Measurements from ENCODE around the gene GALR3.

Gene GALR3

GRCh38 chr22:37824674-37825641, 1.8 kb downstream of the GALR3 start:
- no peak for DNase-seq

- no peak for DNase-seq
These were observed 3.9 kb downstream of the GALR3 start for GRCh38 chr22:37827056-37827455.

- DNase-seq, result no peak
These were observed 7.1 kb downstream of the GALR3 start for GRCh38 chr22:37830093-37830842.

- no peak for DNase-seq
These were observed 8.3 kb downstream of the GALR3 start for GRCh38 chr22:37831472-37831871.

GRCh38 chr22:37832022-37832857, 9.1 kb downstream of the GALR3 start:
- no peak for DNase-seq

- no peak for DNase-seq
These were observed 19.0 kb downstream of the GALR3 start for GRCh38 chr22:37842015-37842793.

- DNase-seq, result no peak
These were observed 20.5 kb downstream of the GALR3 start for GRCh38 chr22:37843741-37844089.

GRCh38 chr22:37844904-37845329, 21.7 kb downstream of the GALR3 start:
- no peak for DNase-seq

GRCh38 chr22:37846433-37846832, 23.3 kb downstream of the GALR3 start:
- no peak for DNase-seq

GRCh38 chr22:37848587-37849088, 25.5 kb downstream of the GALR3 start:
- DNase-seq, result no peak

GRCh38 chr22:37849089-37849751, 26.0 kb downstream of the GALR3 start, which contains the start of gene EIF3L:
TSS of gene EIF3L (plus strand) at chr22:37849419. CDS start at chr22:37849450, 31 bp downstream.
- peak; percentile 59 for DNase-seq

- no peak for DNase-seq
These were observed 27.6 kb downstream of the GALR3 start for GRCh38 chr22:37850801-37851200.

- DNase-seq, result no peak
These were observed 29.2 kb downstream of the GALR3 start for GRCh38 chr22:37852418-37852817.

- DNase-seq, result no peak
These were observed 31.8 kb downstream of the GALR3 start for GRCh38 chr22:37854946-37855345.

GRCh38 chr22:37855462-37855861, 32.3 kb downstream of the GALR3 start:
- DNase-seq, result no peak

GRCh38 chr22:37860796-37861421, 37.7 kb downstream of the GALR3 start:
- DNase-seq, result no peak

- no peak for DNase-seq
These were observed 39.6 kb downstream of the GALR3 start for GRCh38 chr22:37862570-37863325.

GRCh38 chr22:37865510-37865909, 42.3 kb downstream of the GALR3 start:
- DNase-seq, result no peak

- DNase-seq, result no peak
These were observed 47.1 kb downstream of the GALR3 start for GRCh38 chr22:37870273-37870672.

Data from DMS79 (cell line).